K562 (cell line): ENCODE data around the gene OR2L5. TPM values are rescaled to one million over a fixed set of nuclear protein-coding genes. Genes with fewer than 3 reads are reported as not detected.

Experiments used
- ATF1 ChIP-seq, 2 experiments: fragments of 450-650 bp in 1 of 2; IDR thresholded peaks; 2 replicates each; pipeline ENCODE4 v1.6.1; 2016; ENCODE audit warnings: missing compliant biosample characterization in 1 of 2, missing genetic modification characterization in 1 of 2
- BACH1 ChIP-seq: fragments of 200-800 bp; sonication (Bioruptor generic); IDR thresholded peaks from 2 replicates; pipeline ENCODE4 v1.6.1; 2016; ENCODE audit warnings: missing genetic modification characterization, missing compliant biosample characterization
- FOXJ3 ChIP-seq: sonication (generic); formaldehyde crosslinking; IDR thresholded peaks from 2 replicates; pipeline ENCODE4 v1.4.0; 2020; ENCODE audit warnings: mild to moderate bottlenecking, missing genetic modification reagents
- MAFF ChIP-seq: IDR thresholded peaks from 2 replicates; pipeline ENCODE4 v1.6.1; 2012; ENCODE audit warnings: low read length, improper control_type of control experiment
- POLR2H ChIP-seq: IDR thresholded peaks from 2 replicates; pipeline ENCODE4 v1.6.1; 2016; ENCODE audit warnings: missing genetic modification characterization, low read depth, mild to moderate bottlenecking, control low read depth, missing compliant biosample characterization, moderate library complexity
- PTTG1 ChIP-seq: fragments of 450-650 bp; IDR thresholded peaks from 2 replicates; pipeline ENCODE4 v1.6.1; 2016; ENCODE audit warnings: low read depth, mild to moderate bottlenecking, missing genetic modification characterization, missing compliant biosample characterization
- ZNF589 ChIP-seq: fragments of 200-800 bp; sonication (Bioruptor generic); IDR thresholded peaks from 2 replicates; pipeline ENCODE4 v1.6.1; 2016; ENCODE audit warnings: low read depth, missing genetic modification characterization, missing compliant biosample characterization
- polyA plus RNA-seq, 8 experiments: library from polyadenylated mRNA; depleted of rRNA in 4 of 8; stranded (reverse) in 5 of 8; unstranded in 3 of 8; fragments of >200 nt; fragmentation: Nextera tagmentation in 2 of 8; fragmentation: Illumina TruSeq in 1 of 8; extraction: Ambion mirVana in 2 of 8; extraction: Trizol in 1 of 8; gene quantifications; 2 replicates each; pipeline versions ENCODE4 v1.2.1 to v1.2.3, GENCODE V29; 2011 to 2014; ENCODE audit warnings: inconsistent platforms in 1 of 8, missing spikeins in 1 of 8
- total RNA-seq, 7 experiments: library from RNA; depleted of rRNA in 6 of 7; stranded (reverse); fragments of >200 nt in 6 of 7; fragmentation: Illumina TruSeq in 2 of 7; extraction: Trizol in 2 of 7; gene quantifications; 2 replicates each; pipeline versions ENCODE4 v1.2.1 to v1.2.3, GENCODE V29; 2011 to 2021; ENCODE audit warnings: low replicate concordance in 1 of 7
- TF ChIP-seq, protein P1 (sequence below): fragments of 450-650 bp; IDR thresholded peaks from 2 replicates; pipeline ENCODE4 v1.7.1; 2018; ENCODE audit warnings: mild to moderate bottlenecking, low read depth; ENCODE audit not compliant: partially characterized antibody
- TF ChIP-seq, protein P2 (sequence below): sonication (generic); formaldehyde crosslinking; IDR thresholded peaks from 2 replicates; pipeline ENCODE4 v1.8.0; 2022; ENCODE audit warnings: mild to moderate bottlenecking, missing genetic modification reagents

OR2L5 gene
- total and polyA plus RNA-seq, 9 of the 15 experiments (the other 6 are each of a cell fraction or from before 2014, with no cell fraction given) = 0.03 TPM; not detected in 8

DNA sequence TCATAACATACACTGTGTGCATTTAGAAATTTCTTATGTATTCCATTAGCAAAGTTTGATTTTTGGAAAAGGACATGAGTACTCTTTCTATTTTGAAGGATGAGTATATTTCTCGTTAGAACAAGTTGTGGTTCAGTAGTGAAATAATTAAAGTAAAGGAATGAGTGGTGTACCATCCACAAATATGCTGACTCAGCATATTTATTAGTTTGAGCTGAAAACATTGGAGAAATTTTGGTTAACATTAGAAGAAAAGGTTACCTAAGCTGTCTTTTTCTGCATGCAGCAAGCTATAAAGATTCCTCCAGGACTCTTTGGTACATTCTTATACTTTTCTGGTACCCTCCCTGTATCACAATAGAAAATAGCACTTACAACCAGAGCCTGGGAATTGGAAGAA lies 5.7 kb upstream of the OR2L5 start (continued):
- TF ChIP-seq, protein P1, sequence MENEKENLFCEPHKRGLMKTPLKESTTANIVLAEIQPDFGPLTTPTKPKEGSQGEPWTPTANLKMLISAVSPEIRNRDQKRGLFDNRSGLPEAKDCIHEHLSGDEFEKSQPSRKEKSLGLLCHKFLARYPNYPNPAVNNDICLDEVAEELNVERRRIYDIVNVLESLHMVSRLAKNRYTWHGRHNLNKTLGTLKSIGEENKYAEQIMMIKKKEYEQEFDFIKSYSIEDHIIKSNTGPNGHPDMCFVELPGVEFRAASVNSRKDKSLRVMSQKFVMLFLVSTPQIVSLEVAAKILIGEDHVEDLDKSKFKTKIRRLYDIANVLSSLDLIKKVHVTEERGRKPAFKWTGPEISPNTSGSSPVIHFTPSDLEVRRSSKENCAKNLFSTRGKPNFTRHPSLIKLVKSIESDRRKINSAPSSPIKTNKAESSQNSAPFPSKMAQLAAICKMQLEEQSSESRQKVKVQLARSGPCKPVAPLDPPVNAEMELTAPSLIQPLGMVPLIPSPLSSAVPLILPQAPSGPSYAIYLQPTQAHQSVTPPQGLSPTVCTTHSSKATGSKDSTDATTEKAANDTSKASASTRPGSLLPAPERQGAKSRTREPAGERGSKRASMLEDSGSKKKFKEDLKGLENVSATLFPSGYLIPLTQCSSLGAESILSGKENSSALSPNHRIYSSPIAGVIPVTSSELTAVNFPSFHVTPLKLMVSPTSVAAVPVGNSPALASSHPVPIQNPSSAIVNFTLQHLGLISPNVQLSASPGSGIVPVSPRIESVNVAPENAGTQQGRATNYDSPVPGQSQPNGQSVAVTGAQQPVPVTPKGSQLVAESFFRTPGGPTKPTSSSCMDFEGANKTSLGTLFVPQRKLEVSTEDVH = no peak
- TF ChIP-seq MAFF (peak; percentile 100), ATF1 (CRISPR knock-in tag; IDR thresholded peaks at IDR 0.05) (no peak), ATF1 (tag; IDR thresholded peaks at IDR 0.05) (no peak), FOXJ3 (CRISPR knock-in tag) (no peak), ZNF589 (CRISPR knock-in tag) (no peak), POLR2H (no peak), PTTG1 (no peak), BACH1 (peak; percentile 44; the same call in 1 of the 2 replicates)
- TF ChIP-seq, protein P2, sequence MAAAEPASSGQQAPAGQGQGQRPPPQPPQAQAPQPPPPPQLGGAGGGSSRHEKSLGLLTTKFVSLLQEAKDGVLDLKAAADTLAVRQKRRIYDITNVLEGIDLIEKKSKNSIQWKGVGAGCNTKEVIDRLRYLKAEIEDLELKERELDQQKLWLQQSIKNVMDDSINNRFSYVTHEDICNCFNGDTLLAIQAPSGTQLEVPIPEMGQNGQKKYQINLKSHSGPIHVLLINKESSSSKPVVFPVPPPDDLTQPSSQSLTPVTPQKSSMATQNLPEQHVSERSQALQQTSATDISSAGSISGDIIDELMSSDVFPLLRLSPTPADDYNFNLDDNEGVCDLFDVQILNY (CRISPR knock-in tag) = no peak
